HepG2 (cell line): ENCODE data around the gene FAM83C. TPM values are rescaled to one million over a fixed set of nuclear protein-coding genes. Genes with fewer than 3 reads are reported as not detected.

Source experiments
- CREB1 ChIP-seq, 2 experiments: fragments of 450-650 bp in 1 of 2; IDR thresholded peaks; 2 replicates each; pipeline ENCODE4 v1.6.1; 2016 to 2017; ENCODE audit warnings: control low read depth in 1 of 2, mild to moderate bottlenecking in 1 of 2, missing compliant biosample characterization in 1 of 2, missing genetic modification characterization in 1 of 2
- EP300 ChIP-seq, 3 experiments: sonication (generic) in 1 of 3; formaldehyde crosslinking in 1 of 3; IDR thresholded peaks; 2 replicates each; pipeline versions ENCODE4 v1.5.1 to v1.6.1; 2011 to 2020; ENCODE audit warnings: low read depth in 2 of 3, low read length in 2 of 3, borderline replicate concordance in 1 of 3, improper control_type of control experiment in 1 of 3, mild to moderate bottlenecking in 1 of 3, missing genetic modification reagents in 1 of 3, moderate library complexity in 1 of 3
- HNF4G ChIP-seq, 2 experiments: sonication (generic) in 1 of 2; formaldehyde crosslinking in 1 of 2; IDR thresholded peaks; 2 replicates each; pipeline versions ENCODE4 v1.4.0 to v1.6.1; 2011 to 2020; ENCODE audit warnings: borderline replicate concordance in 2 of 2, low read depth in 2 of 2, mild to moderate bottlenecking in 2 of 2, low read length in 1 of 2, missing genetic modification reagents in 1 of 2, moderate library complexity in 1 of 2
- KDM5A ChIP-seq: fragments of 200-600 bp; sonication (generic); IDR thresholded peaks from 2 replicates; pipeline ENCODE4 v1.7.0; 2018; ENCODE audit warnings: antibody characterized with exemption, mild to moderate bottlenecking, low read length, borderline replicate concordance
- SKI ChIP-seq: fragments of 450-650 bp; IDR thresholded peaks from one replicate; pipeline ENCODE4 v1.6.1; 2018; ENCODE audit warnings: mild to moderate bottlenecking; ENCODE audit not compliant: partially characterized antibody
- SP2 ChIP-seq: sonication (generic); formaldehyde crosslinking; IDR thresholded peaks from 2 replicates; pipeline ENCODE4 v1.5.1; 2020; ENCODE audit warnings: mild to moderate bottlenecking, missing genetic modification reagents
- ZFP37 ChIP-seq: sonication (generic); formaldehyde crosslinking; IDR thresholded peaks from 2 replicates; pipeline ENCODE4 v1.4.0; 2020; ENCODE audit warnings: missing genetic modification reagents, borderline replicate concordance
- ZNF256 ChIP-seq: sonication (generic); formaldehyde crosslinking; conservative IDR thresholded peaks from 2 replicates; pipeline ENCODE4 v1.4.0; 2020; ENCODE audit warnings: missing genetic modification reagents
- ZNF3 ChIP-seq: IDR thresholded peaks from 2 replicates; pipeline ENCODE4 v1.7.0; 2017; ENCODE audit warnings: inconsistent platforms
- polyA plus RNA-seq, 8 experiments: library from polyadenylated mRNA; depleted of rRNA in 3 of 8; stranded (reverse) in 7 of 8; unstranded in 1 of 8; fragments of >200 nt; fragmentation: Illumina TruSeq in 4 of 8; extraction: Trizol in 4 of 8; gene quantifications; 2 replicates each; pipeline versions ENCODE4 v1.2.1 to v1.2.3, GENCODE V29; 2011 to 2016; ENCODE audit warnings: low read depth in 4 of 8, missing spikeins in 1 of 8, mixed read lengths in 1 of 8; ENCODE audit not compliant: insufficient read depth in 1 of 8
- total RNA-seq, 5 experiments: library from RNA; depleted of rRNA; stranded (reverse); fragments of >200 nt; fragmentation: Illumina TruSeq; extraction: Trizol; gene quantifications; 2 replicates each; pipeline ENCODE4 v1.2.3, GENCODE V29; 2016; ENCODE audit warnings: low read depth in 1 of 5
- TF ChIP-seq, protein P1 (sequence below): sonication (generic); formaldehyde crosslinking; IDR thresholded peaks from 2 replicates; pipeline ENCODE4 v1.5.0; 2020; ENCODE audit warnings: mild to moderate bottlenecking, missing genetic modification reagents, moderate library complexity
- TF ChIP-seq, protein P2 (sequence below): sonication (generic); formaldehyde crosslinking; IDR thresholded peaks from 2 replicates; pipeline ENCODE4 v1.4.0; 2020; ENCODE audit warnings: missing genetic modification reagents
- TF ChIP-seq, protein P3 (sequence below): IDR thresholded peaks from 2 replicates; pipeline ENCODE4 v1.4.0; 2020; ENCODE audit warnings: mild to moderate bottlenecking, missing genetic modification reagents

FAM83C gene
- total and polyA plus RNA-seq, 2 of the 13 experiments (the other 11 are each of a cell fraction or from before 2014, with no cell fraction given) = 0.04 TPM; not detected in 1

DNA sequence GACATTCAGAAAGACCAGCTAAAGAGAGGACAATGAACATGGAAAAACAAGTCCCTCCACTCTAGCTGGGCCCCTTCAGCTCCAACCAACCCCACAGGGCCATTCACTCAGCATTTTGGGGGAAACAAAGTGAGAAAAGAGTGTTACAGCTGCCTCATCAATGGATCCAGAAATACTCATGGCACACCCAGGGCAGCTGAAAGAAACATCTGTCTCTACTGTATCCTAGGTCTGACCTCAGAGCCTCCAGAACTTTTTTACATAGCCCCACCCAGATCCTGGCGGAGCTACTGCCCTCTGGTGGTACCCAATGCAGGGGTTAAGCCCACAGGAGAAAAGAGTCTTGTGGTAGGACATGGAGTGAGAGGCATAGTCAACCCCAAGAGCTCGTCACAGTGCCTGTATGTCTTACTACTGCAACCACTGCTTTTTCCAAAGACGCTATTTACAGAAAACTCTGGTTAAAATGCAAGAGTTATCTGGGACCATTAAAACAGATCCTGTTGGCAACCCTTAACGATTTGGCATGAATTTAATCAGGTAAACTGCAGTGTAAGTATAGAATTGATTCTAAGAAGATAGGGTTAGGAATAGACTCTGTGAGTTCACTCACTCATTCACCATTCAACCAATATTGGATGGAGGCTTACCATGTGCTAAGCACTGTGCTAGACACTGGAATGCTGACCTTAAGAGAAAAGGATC lies 37.4 kb upstream of the FAM83C start (continued):
- TF ChIP-seq, protein P1, sequence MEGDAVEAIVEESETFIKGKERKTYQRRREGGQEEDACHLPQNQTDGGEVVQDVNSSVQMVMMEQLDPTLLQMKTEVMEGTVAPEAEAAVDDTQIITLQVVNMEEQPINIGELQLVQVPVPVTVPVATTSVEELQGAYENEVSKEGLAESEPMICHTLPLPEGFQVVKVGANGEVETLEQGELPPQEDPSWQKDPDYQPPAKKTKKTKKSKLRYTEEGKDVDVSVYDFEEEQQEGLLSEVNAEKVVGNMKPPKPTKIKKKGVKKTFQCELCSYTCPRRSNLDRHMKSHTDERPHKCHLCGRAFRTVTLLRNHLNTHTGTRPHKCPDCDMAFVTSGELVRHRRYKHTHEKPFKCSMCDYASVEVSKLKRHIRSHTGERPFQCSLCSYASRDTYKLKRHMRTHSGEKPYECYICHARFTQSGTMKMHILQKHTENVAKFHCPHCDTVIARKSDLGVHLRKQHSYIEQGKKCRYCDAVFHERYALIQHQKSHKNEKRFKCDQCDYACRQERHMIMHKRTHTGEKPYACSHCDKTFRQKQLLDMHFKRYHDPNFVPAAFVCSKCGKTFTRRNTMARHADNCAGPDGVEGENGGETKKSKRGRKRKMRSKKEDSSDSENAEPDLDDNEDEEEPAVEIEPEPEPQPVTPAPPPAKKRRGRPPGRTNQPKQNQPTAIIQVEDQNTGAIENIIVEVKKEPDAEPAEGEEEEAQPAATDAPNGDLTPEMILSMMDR = peak; percentile 85
- TF ChIP-seq KDM5A (no peak), SP2 (CRISPR knock-in tag) (no peak), HNF4G (IDR thresholded peaks at IDR 0.05; ENCODE audit: borderline replicate concordance, low read depth, low read length) (no peak), HNF4G (CRISPR knock-in tag; IDR thresholded peaks at IDR 0.05; ENCODE audit: borderline replicate concordance, low read depth) (no peak), ZFP37 (CRISPR knock-in tag) (0 out of 2 replicates have a peak, but pooled peaks have one; percentile 16), ZNF256 (peak; percentile 70; the same call in 1 of the 2 replicates), EP300 (IDR thresholded peaks at IDR 0.05; ENCODE audit: low read depth in 2 of 2, low read length in 2 of 2) (0 out of 4 replicates have a peak, but pooled peaks of 1 of the 2 experiments have one; percentile 3), EP300 (CRISPR knock-in tag; IDR thresholded peaks at IDR 0.05; ENCODE audit: borderline replicate concordance) (no peak), SKI (no peak), CREB1 (IDR thresholded peaks at IDR 0.05) (no peak), CREB1 (CRISPR knock-in tag; IDR thresholded peaks at IDR 0.05) (no peak), ZNF3 (CRISPR knock-in tag) (no peak)
- TF ChIP-seq, protein P2, sequence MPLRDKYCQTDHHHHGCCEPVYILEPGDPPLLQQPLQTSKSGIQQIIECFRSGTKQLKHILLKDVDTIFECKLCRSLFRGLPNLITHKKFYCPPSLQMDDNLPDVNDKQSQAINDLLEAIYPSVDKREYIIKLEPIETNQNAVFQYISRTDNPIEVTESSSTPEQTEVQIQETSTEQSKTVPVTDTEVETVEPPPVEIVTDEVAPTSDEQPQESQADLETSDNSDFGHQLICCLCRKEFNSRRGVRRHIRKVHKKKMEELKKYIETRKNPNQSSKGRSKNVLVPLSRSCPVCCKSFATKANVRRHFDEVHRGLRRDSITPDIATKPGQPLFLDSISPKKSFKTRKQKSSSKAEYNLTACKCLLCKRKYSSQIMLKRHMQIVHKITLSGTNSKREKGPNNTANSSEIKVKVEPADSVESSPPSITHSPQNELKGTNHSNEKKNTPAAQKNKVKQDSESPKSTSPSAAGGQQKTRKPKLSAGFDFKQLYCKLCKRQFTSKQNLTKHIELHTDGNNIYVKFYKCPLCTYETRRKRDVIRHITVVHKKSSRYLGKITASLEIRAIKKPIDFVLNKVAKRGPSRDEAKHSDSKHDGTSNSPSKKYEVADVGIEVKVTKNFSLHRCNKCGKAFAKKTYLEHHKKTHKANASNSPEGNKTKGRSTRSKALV = no peak
- TF ChIP-seq, protein P3, sequence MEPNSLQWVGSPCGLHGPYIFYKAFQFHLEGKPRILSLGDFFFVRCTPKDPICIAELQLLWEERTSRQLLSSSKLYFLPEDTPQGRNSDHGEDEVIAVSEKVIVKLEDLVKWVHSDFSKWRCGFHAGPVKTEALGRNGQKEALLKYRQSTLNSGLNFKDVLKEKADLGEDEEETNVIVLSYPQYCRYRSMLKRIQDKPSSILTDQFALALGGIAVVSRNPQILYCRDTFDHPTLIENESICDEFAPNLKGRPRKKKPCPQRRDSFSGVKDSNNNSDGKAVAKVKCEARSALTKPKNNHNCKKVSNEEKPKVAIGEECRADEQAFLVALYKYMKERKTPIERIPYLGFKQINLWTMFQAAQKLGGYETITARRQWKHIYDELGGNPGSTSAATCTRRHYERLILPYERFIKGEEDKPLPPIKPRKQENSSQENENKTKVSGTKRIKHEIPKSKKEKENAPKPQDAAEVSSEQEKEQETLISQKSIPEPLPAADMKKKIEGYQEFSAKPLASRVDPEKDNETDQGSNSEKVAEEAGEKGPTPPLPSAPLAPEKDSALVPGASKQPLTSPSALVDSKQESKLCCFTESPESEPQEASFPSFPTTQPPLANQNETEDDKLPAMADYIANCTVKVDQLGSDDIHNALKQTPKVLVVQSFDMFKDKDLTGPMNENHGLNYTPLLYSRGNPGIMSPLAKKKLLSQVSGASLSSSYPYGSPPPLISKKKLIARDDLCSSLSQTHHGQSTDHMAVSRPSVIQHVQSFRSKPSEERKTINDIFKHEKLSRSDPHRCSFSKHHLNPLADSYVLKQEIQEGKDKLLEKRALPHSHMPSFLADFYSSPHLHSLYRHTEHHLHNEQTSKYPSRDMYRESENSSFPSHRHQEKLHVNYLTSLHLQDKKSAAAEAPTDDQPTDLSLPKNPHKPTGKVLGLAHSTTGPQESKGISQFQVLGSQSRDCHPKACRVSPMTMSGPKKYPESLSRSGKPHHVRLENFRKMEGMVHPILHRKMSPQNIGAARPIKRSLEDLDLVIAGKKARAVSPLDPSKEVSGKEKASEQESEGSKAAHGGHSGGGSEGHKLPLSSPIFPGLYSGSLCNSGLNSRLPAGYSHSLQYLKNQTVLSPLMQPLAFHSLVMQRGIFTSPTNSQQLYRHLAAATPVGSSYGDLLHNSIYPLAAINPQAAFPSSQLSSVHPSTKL (CRISPR knock-in tag) = peak; percentile 26; the same call in 1 of the 2 replicates
